Adrenal gland (tissue), 12 donors: ENCODE measurements around the gene ERCC6L. TPM values are rescaled to one million over a fixed set of nuclear protein-coding genes. Genes with fewer than 3 reads are reported as not detected.

Experiments used
- DNase-seq, 7 donors: peaks; one replicate each; pipeline ENCODE4 v3.0.0-alpha.2; 2019 to 2020
- H3K27ac ChIP-seq, 5 donors: fragments of 200-600 bp; sonication (generic) in 4 of 5; 1 replicate in 3 of 5; 2 replicates in 2 of 5; pipeline versions ENCODE4 v1.5.1 to v1.8.0; 2016 to 2020; ENCODE audit warnings: mild to moderate bottlenecking in 1 of 5
- H3K27me3 ChIP-seq: fragments of 200-600 bp; 2 replicates; pipeline ENCODE4 v1.8.0; 2021
- H3K36me3 ChIP-seq, 2 donors: fragments of 200-600 bp; replicated peaks in 1 of 2; 1 replicate in 1 of 2; 2 replicates in 1 of 2; pipeline versions ENCODE4 v1.5.1 to v1.8.0; 2018 to 2022
- H3K4me1 ChIP-seq, 2 donors: fragments of 200-600 bp; replicated peaks in 1 of 2; 1 replicate in 1 of 2; 2 replicates in 1 of 2; pipeline versions ENCODE4 v1.5.1 to v1.8.0; 2018 to 2021
- H3K4me3 ChIP-seq, 4 donors: fragments of 200-600 bp; sonication (generic) in 3 of 4; one replicate each; pipeline ENCODE4 v1.5.1; 2016 to 2018
- H3K9me3 ChIP-seq, 3 donors: fragments of 200-600 bp; sonication (generic) in 1 of 3; replicated peaks in 1 of 3; 1 replicate in 2 of 3; 2 replicates in 1 of 3; pipeline versions ENCODE4 v1.5.1 to v1.8.0; 2016 to 2021
- CTCF ChIP-seq, 6 experiments: fragments of 450-650 bp in 4 of 6; fragments of 200-600 bp in 2 of 6; sonication (generic) in 1 of 6; IDR thresholded peaks; 1 replicate in 5 of 6; 2 replicates in 1 of 6; pipeline versions ENCODE4 v1.5.1 to v1.8.0; 2016 to 2021; ENCODE audit warnings: antibody characterized with exemption in 6 of 6, mild to moderate bottlenecking in 2 of 6, moderate library complexity in 1 of 6
- POLR2A ChIP-seq, 2 donors: fragments of 450-650 bp; IDR thresholded peaks; one replicate each; pipeline ENCODE4 v1.6.1; 2017; ENCODE audit warnings: antibody characterized with exemption in 2 of 2, mild to moderate bottlenecking in 2 of 2, moderate library complexity in 1 of 2
- WGBS, 4 donors: extraction: QIAGEN DNeasy Blood & Tissue Kit in 2 of 4; methylation state at CpG; one replicate each; pipeline versions ENCODE4 v1.1.5 to v1.1.7; 2013 to 2017; 5-methylcytosine and 5-hydroxymethylcytosine counted together
- intact Hi-C, 2 donors: fragments of 100-400 bp; cut with DNase I; formaldehyde crosslinking; loops; one replicate each; pipeline versions ENCODE4 v1.14.1 to v1.15.0; 2022 to 2023
- polyA plus RNA-seq, 3 donors: library from polyadenylated mRNA; stranded (reverse); fragments of 200-250 nt in 2 of 3; fragments of 350-450 nt in 1 of 3; fragmentation: Illumina TruSeq in 1 of 3; extraction: RNeasy Lipid Tissue Mini Kit (QIAGEN cat#74804) in 1 of 3; gene quantifications; one replicate each; pipeline ENCODE4 v1.2.3, GENCODE V29; 2013 to 2014
- total RNA-seq, 9 donors: library from RNA; depleted of rRNA in 4 of 9; stranded (reverse); fragments of >200 nt in 4 of 9; fragments of 120-200 nt in 1 of 9; fragmentation: NEBNext Ultra II Directional in 1 of 9; extraction: Animal tissue kit (Norgen Biotek cat#: 25700) in 1 of 9; gene quantifications; one replicate each; pipeline versions ENCODE4 v1.1.0 to v1.2.4, GENCODE V29; 2013 to 2023
- donor health status: healthy with polysubstance abuse.
- donor health status: Bipolar disorder and iron deficiency.
- donor health status: DM: yes; HTN: yes; CAD: no.
- donor health status: DM: no; HTN: no; CAD: no.
- donor health status: DM: no; HTN: no; CAD: no.
- donor health status: DM: yes; HTN: yes; CAD: no.

The ERCC6L gene
- total and polyA plus RNA-seq, 12 donors, result 0.08 to 1.8 (median 0.15) TPM; not detected in 4

- Histone ChIP-seq H3K4me3 (no peak overlapping the region), H3K9me3 (no peaks in the 10 kb centered on the region), H3K27ac (no peak overlapping the region), H3K36me3 (no peaks in the 10 kb centered on the region), H3K27me3 (no peaks in the 10 kb centered on the region), H3K4me1 (no peaks in the 10 kb centered on the region)
- peak; percentile 47 to 84 (median 66) for DNase-seq
- intact Hi-C loops, result no loop called here
- 73 to 96% (median 93%) methylated on average over 2 to 3 of the region's 3 CpGs for WGBS, 4 donors
- no peak for TF ChIP-seq POLR2A (IDR thresholded peaks at IDR 0.05)
- peak; percentile 58 to 78 (median 67) for TF ChIP-seq CTCF (IDR thresholded peaks at IDR 0.05)
These were observed 6.7 kb upstream of the ERCC6L start for GRCh38 chrX:72245461-72246089.

GRCh38 chrX:72243472-72243871 is 4.6 kb upstream of the ERCC6L start:
- WGBS, 4 donors, result 4 to 38% (median 25%) methylated on average over 3 of the region's 3 CpGs
- Histone ChIP-seq H3K4me3 (no peak overlapping the region), H3K36me3 (no peaks in the 10 kb centered on the region), H3K27ac (peak overlapping the region in 1 of 5 donors; percentile 37), H3K27me3 (peaks cover 6% of the 10 kb centered on the region), H3K4me1 (no peaks in the 10 kb centered on the region), H3K9me3 (no peaks in the 10 kb centered on the region)
- intact Hi-C loops, result no loop called here
- TF ChIP-seq POLR2A (IDR thresholded peaks at IDR 0.05), result no peak
- TF ChIP-seq CTCF (IDR thresholded peaks at IDR 0.05), result no peak
- peak in 2 of 7 donors; percentile 16 to 21 for DNase-seq

- Histone ChIP-seq H3K4me3 (no peak overlapping the region), H3K27me3 (peaks cover 6% of the 10 kb centered on the region), H3K9me3 (no peaks in the 10 kb centered on the region), H3K27ac (peak overlapping the region in 2 of 5 donors; percentile 54 to 63), H3K4me1 (no peaks in the 10 kb centered on the region), H3K36me3 (no peaks in the 10 kb centered on the region)
- 68 to 87% (median 78%) methylated on average over 4 of the region's 4 CpGs for WGBS, 4 donors
- TF ChIP-seq CTCF (IDR thresholded peaks at IDR 0.05) (no peak), POLR2A (IDR thresholded peaks at IDR 0.05) (no peak)
- peak in 4 of 7 donors; percentile 35 to 72 (median 56) for DNase-seq
- intact Hi-C loops, result no loop called here
These were observed 2.1 kb upstream of the ERCC6L start for GRCh38 chrX:72240976-72241375.

- Histone ChIP-seq H3K4me3 (no peak overlapping the region), H3K36me3 (no peaks in the 10 kb centered on the region), H3K9me3 (no peaks in the 10 kb centered on the region), H3K27ac (no peak overlapping the region), H3K27me3 (peaks cover 6% of the 10 kb centered on the region), H3K4me1 (no peaks in the 10 kb centered on the region)
- intact Hi-C loops, result no loop called here
- TF ChIP-seq CTCF (IDR thresholded peaks at IDR 0.05) (no peak), POLR2A (IDR thresholded peaks at IDR 0.05) (no peak)
- no peak for DNase-seq
- WGBS, 4 donors, result 21 to 46% (median 35%) methylated on average over 6 of the region's 6 CpGs
These were observed 644 bp downstream of the ERCC6L start for GRCh38 chrX:72238183-72238582.
